NCI-H2081 treated with DMSO at 0.1 percent for 48 hours (cell line): Measurements from ENCODE around the gene TRPM2.
"Not testable (repeated sequence)": the region's sequence is repeated elsewhere in the genome, so short reads cannot be mapped to it uniquely, and the experiment has no call there.

Experiments used
- DNase-seq: peaks from one replicate; lab custom pipeline; 2025; lab: John Stamatoyannopoulos, UW

The TRPM2 gene

GRCh38 chr21:44375281-44375651 lies 21.8 kb downstream of the TRPM2 start:
- no peak for DNase-seq

GRCh38 chr21:44375761-44376241 lies 22.4 kb downstream of the TRPM2 start:
- DNase-seq, result no peak

- DNase-seq, result no peak
These were observed 23.2 kb downstream of the TRPM2 start for GRCh38 chr21:44376606-44377005.

GRCh38 chr21:44377201-44377921 lies 23.9 kb downstream of the TRPM2 start:
- DNase-seq, result no peak

GRCh38 chr21:44377922-44378645 lies 24.7 kb downstream of the TRPM2 start:
- no peak for DNase-seq

- no peak for DNase-seq
These were observed 25.5 kb downstream of the TRPM2 start for GRCh38 chr21:44378646-44379514.

- DNase-seq, result no peak
These were observed 26.1 kb downstream of the TRPM2 start for GRCh38 chr21:44379515-44379848.

GRCh38 chr21:44379991-44380865 lies 26.8 kb downstream of the TRPM2 start:
- no peak for DNase-seq

- no peak for DNase-seq
These were observed 27.5 kb downstream of the TRPM2 start for GRCh38 chr21:44380876-44381275.

- DNase-seq, result no peak
These were observed 28.5 kb downstream of the TRPM2 start for GRCh38 chr21:44381874-44382273.

GRCh38 chr21:44382536-44382935 lies 29.1 kb downstream of the TRPM2 start:
- DNase-seq, result no peak

- DNase-seq, result no peak
These were observed 29.8 kb downstream of the TRPM2 start for GRCh38 chr21:44383216-44383615.

- no peak for DNase-seq
These were observed 31.5 kb downstream of the TRPM2 start for GRCh38 chr21:44384968-44385367.

GRCh38 chr21:44389335-44389734 lies 35.9 kb downstream of the TRPM2 start:
- no peak for DNase-seq

- no peak for DNase-seq
These were observed 37.5 kb downstream of the TRPM2 start for GRCh38 chr21:44390886-44391285.

- DNase-seq, result no peak
These were observed 38.1 kb downstream of the TRPM2 start for GRCh38 chr21:44391345-44392091.

- no peak for DNase-seq
These were observed 38.8 kb downstream of the TRPM2 start for GRCh38 chr21:44392185-44392584.

GRCh38 chr21:44392916-44393315 lies 39.5 kb downstream of the TRPM2 start:
- no peak for DNase-seq

- no peak for DNase-seq
These were observed 41.3 kb downstream of the TRPM2 start for GRCh38 chr21:44394733-44395132.

GRCh38 chr21:44395260-44395659 lies 41.8 kb downstream of the TRPM2 start:
- DNase-seq, result no peak

- DNase-seq, result not testable (repeated sequence)
These were observed 43.4 kb downstream of the TRPM2 start for GRCh38 chr21:44396803-44397202.
